Thyroid gland (tissue), 4 donors: ENCODE data around the gene STYXL2.

Source experiments
- CTCF ChIP-seq, 6 experiments: fragments of 200-600 bp in 3 of 6; fragments of 450-650 bp in 3 of 6; sonication (generic) in 3 of 6; IDR thresholded peaks; one replicate each; pipeline ENCODE4 v1.5.1; 2016 to 2019; ENCODE audit warnings: antibody characterized with exemption in 6 of 6, mild to moderate bottlenecking in 2 of 6, inconsistent platforms in 1 of 6, moderate library complexity in 1 of 6
- POLR2A ChIP-seq, 2 donors: fragments of 450-650 bp; IDR thresholded peaks; one replicate each; pipeline ENCODE4 v1.6.1; 2017; ENCODE audit warnings: antibody characterized with exemption in 2 of 2, mild to moderate bottlenecking in 2 of 2, moderate library complexity in 1 of 2

- TF ChIP-seq POLR2A (IDR thresholded peaks at IDR 0.05) (no peak), CTCF (IDR thresholded peaks at IDR 0.05) (no peak)
Measured at GRCh38 chr1:167067904-167068303, 26.0 kb upstream of the STYXL2 start.
